WTC11 (cell line): Measurements from ENCODE around the gene RPRM.

ENCODE experiments used
- ATF1 ChIP-seq: sonication (generic); formaldehyde crosslinking; IDR thresholded peaks from 2 replicates; pipeline ENCODE4 v1.8.1; 2023; ENCODE audit warnings: mild to moderate bottlenecking, moderate library complexity, missing genetic modification reagents
- CTCF ChIP-seq: fragments of 200-600 bp; IDR thresholded peaks from 2 replicates; pipeline ENCODE4 v1.8.0; 2022; ENCODE audit warnings: antibody characterized with exemption
- GTF2I ChIP-seq: fragments of 250-450 bp; sonication (Bioruptor Pico); conservative IDR thresholded peaks from 2 replicates; pipeline ENCODE4 v1.4.0; 2021; ENCODE audit warnings: mild to moderate bottlenecking
- IRF2 ChIP-seq: sonication (generic); formaldehyde crosslinking; IDR thresholded peaks from 2 replicates; pipeline ENCODE4 v1.8.0; 2022; ENCODE audit warnings: low read depth, missing genetic modification reagents, borderline replicate concordance
- SMAD3 ChIP-seq: sonication (generic); formaldehyde crosslinking; IDR thresholded peaks from 2 replicates; pipeline ENCODE4 v1.8.0; 2022; ENCODE audit warnings: missing genetic modification reagents, mild to moderate bottlenecking, borderline replicate concordance

DNA sequence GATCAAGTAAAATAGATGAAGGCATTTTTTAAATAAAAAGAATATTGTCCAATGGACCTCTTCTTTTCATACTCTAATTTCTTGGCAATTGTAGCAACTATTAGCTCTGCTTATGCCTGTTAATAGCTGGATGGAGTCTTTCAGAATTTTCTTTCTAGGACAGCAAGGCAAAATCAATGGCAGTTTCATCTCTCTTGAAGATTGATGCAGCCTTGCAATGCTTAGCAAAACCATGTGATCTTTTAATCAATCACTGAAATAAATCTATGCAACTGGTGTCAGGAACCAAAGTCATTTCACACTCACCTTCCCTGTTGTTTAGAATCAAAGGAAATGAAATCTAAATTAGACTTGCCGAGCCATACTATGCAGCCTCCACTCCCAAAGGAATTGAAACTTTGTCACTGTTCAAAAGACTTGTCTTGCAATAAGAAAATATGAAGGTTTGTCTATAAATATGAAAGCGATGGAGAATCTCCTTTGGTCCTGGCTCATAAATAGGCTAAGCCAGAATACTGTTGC lies 16.2 kb downstream of the RPRM start:
- TF ChIP-seq CTCF = no peak
- TF ChIP-seq IRF2 = no peak
- TF ChIP-seq SMAD3 (CRISPR knock-in tag) = no peak
- TF ChIP-seq GTF2I (CRISPR knock-in tag) = no peak
- no peak for TF ChIP-seq ATF1 (CRISPR knock-in tag)
